ENCODE measurements around the gene SLIT3.

Gene SLIT3

DNA sequence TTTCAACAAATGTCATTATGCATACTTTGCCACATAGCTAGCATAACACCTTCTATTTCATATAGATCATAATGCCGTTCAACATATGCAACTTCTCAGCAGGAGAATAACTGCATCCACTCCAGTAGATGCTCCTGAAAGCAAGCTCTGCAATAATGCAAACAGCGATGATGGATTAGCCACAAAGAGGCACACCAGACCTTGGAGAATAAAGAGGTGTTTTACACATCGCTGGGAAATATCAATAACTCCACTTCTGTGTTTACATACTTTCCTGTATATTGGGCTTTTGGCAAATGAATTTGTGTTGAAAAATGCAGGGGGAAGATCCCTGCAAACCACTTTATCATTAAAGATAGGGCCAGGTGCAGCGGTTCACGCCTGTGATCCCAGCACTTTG is 450.3 kb downstream of the SLIT3 start:
- peaks cover 2% of the 10 kb centered on the region for H3K27me3 ChIP-seq (replicated peaks; ENCODE audit: control insufficient read depth, insufficient read depth, low read length)
- no peak overlapping the region for H3K4me3 ChIP-seq (replicated peaks; ENCODE audit: low read depth, low read length)
- no peaks in the 10 kb centered on the region for H3K36me3 ChIP-seq (ENCODE audit: control insufficient read depth, insufficient read depth, low read length)
- DNase-seq (ENCODE audit: extremely low read depth, insufficient read length) = no peak
- TF ChIP-seq, protein P1, sequence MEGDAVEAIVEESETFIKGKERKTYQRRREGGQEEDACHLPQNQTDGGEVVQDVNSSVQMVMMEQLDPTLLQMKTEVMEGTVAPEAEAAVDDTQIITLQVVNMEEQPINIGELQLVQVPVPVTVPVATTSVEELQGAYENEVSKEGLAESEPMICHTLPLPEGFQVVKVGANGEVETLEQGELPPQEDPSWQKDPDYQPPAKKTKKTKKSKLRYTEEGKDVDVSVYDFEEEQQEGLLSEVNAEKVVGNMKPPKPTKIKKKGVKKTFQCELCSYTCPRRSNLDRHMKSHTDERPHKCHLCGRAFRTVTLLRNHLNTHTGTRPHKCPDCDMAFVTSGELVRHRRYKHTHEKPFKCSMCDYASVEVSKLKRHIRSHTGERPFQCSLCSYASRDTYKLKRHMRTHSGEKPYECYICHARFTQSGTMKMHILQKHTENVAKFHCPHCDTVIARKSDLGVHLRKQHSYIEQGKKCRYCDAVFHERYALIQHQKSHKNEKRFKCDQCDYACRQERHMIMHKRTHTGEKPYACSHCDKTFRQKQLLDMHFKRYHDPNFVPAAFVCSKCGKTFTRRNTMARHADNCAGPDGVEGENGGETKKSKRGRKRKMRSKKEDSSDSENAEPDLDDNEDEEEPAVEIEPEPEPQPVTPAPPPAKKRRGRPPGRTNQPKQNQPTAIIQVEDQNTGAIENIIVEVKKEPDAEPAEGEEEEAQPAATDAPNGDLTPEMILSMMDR (IDR thresholded peaks at IDR 0.05; ENCODE audit: insufficient read depth, low read length, poor library complexity, severe bottlenecking) = no peak

DNA sequence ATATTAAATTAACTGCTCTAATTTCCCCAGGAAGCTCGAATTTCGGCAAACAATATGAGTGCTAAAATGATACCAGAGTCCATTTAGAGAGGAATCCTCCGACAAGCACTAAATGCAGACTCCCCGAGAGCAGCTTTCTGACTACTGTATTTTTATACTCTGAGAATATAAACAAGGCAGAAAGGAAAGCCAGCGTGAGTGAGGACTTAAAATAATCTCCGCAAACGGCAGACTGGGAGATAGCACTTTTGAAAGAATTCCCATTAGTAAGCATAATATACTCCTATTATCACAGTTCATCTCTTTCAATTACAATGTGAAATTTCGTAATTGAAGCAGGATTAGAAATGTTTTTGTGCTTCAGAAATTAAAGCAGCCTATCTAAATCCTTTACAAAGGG is 452.4 kb downstream of the SLIT3 start:
- H3K36me3 ChIP-seq (ENCODE audit: control insufficient read depth, insufficient read depth, low read length) = no peaks in the 10 kb centered on the region
- TF ChIP-seq, protein P1 (IDR thresholded peaks at IDR 0.05; ENCODE audit: insufficient read depth, low read length, poor library complexity, severe bottlenecking) = no peak
- peaks cover 3% of the 10 kb centered on the region; the same call in 1 of the 2 replicates for H3K27me3 ChIP-seq (replicated peaks; ENCODE audit: control insufficient read depth, insufficient read depth, low read length)
- no peak for DNase-seq (ENCODE audit: extremely low read depth, insufficient read length)
- no peak overlapping the region for H3K4me3 ChIP-seq (replicated peaks; ENCODE audit: low read depth, low read length)

DNA sequence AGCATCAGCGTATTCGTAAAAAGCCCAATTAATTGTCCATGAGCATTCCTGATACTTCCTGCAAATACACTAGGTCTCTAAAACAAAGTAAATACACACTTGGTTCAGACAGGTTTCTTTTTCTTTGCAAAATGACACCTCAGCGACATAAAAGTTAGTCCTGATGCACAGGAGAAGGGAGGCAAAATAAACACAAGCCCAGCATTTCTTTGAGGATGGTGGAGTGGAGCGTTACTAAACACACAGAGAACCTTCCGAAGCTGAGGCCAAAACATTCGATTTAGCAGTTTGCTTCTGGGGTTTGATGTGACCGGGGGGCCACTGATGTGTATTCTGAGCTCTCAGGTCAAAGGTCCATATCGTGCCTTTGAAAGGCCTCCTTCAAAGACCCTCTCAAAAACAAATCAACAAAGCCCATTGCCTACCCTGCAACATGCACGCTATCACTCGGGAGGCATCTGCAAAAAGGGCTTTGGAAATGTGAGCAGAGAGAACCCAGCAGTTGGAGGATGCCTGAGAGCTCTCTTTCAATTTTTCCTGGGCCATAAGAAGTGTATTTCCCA is 453.3 kb downstream of the SLIT3 start:
- no peak overlapping the region for H3K4me3 ChIP-seq (replicated peaks; ENCODE audit: low read depth, low read length)
- H3K36me3 ChIP-seq (ENCODE audit: control insufficient read depth, insufficient read depth, low read length) = no peaks in the 10 kb centered on the region
- DNase-seq (ENCODE audit: extremely low read depth, insufficient read length) = no peak
- peaks cover 5% of the 10 kb centered on the region; the same call in 1 of the 2 replicates for H3K27me3 ChIP-seq (replicated peaks; ENCODE audit: control insufficient read depth, insufficient read depth, low read length)
- TF ChIP-seq, protein P1 (IDR thresholded peaks at IDR 0.05; ENCODE audit: insufficient read depth, low read length, poor library complexity, severe bottlenecking) = no peak

DNA sequence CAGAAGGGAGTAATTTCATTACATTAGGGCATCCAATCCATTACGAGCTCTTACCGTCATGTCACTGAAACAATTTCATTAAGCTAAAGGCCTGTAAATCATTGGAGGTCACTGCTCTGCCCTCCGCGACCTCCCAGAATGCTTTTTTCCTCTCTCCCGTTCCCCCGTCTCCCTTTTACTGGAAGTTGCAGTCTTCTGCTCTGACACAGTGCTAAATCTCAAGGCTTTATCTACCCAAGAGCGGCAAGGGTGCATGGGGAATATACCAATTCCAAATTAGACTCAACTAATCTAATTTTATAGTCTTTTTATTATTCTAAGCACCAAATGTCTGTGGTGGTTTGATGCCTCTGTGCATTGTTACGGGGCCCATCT is 456.0 kb downstream of the SLIT3 start:
- Histone ChIP-seq H3K36me3 (ENCODE audit: control insufficient read depth, insufficient read depth, low read length) (no peaks in the 10 kb centered on the region), H3K27me3 (replicated peaks; ENCODE audit: control insufficient read depth, insufficient read depth, low read length) (peaks cover 5% of the 10 kb centered on the region; the same call in 1 of the 2 replicates), H3K4me3 (replicated peaks; ENCODE audit: low read depth, low read length) (no peak overlapping the region)
- TF ChIP-seq, protein P1 (IDR thresholded peaks at IDR 0.05; ENCODE audit: insufficient read depth, low read length, poor library complexity, severe bottlenecking) = no peak
- DNase-seq (ENCODE audit: extremely low read depth, insufficient read length) = no peak

DNA sequence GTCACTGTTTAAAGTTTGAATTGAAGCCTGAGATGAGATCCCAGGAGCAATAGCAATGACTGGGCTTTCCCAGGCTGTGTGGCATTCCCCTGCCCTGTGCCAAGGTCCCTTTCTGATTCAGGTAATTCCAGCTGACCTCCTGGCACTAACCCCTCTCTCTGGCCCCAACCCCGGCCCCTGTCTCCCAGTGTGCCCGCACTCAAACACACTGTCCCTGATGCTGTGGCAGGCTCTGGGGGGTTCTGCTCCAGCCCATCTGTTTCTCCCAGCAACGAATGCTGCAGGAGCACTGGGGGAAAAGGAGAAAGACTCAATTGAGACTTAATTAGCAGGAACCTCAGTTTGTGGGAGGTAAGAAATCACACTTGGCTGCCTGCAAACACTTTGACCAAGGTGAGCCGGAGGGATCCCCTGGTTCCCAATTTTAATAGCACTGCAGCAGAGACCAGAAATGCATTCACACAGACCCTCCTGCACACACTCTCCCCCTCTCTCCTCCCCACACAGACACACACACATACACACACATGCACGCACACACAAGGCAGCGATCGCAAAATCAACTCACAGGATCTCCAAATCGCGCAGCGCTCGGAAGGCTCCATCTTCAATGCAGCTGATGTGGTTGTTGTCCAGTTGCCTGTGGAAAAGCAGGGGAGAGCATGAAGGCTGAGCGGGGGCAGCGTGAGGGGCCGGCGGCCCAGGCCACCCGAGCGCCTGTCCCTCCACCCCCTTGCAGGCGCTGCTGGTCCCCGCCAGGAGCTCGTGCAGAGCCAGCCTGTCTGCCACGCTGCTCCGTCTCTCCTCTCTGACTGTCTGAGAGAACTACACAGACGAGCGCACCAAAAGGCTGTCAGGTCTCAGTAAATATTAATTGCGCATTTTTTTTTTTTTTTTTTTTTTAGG is 456.7 kb downstream of the SLIT3 start:
- peaks cover 5% of the 10 kb centered on the region; the same call in 1 of the 2 replicates for H3K27me3 ChIP-seq (replicated peaks; ENCODE audit: control insufficient read depth, insufficient read depth, low read length)
- no peaks in the 10 kb centered on the region for H3K36me3 ChIP-seq (ENCODE audit: control insufficient read depth, insufficient read depth, low read length)
- no peak overlapping the region for H3K4me3 ChIP-seq (replicated peaks; ENCODE audit: low read depth, low read length)
- no peak for DNase-seq (ENCODE audit: extremely low read depth, insufficient read length)
- TF ChIP-seq, protein P1 (IDR thresholded peaks at IDR 0.05; ENCODE audit: insufficient read depth, low read length, poor library complexity, severe bottlenecking) = no peak

All from GM06990 (cell line).